Body of pancreas (tissue), 4 donors: ENCODE measurements around the gene TUFM. TPM values are rescaled to one million over a fixed set of nuclear protein-coding genes. Genes with fewer than 3 reads are reported as not detected.

Experiments used
- ATAC-seq: fragments of 150-250 bp; one replicate; pipeline ENCODE4 v1.9.1; 2016
- DNase-seq, 4 donors: peaks; one replicate each; pipeline ENCODE4 v3.0.0-alpha.2; 2019
- H3K27ac ChIP-seq, 4 donors: fragments of 200-600 bp; sonication (generic); 1 replicate in 3 of 4; 2 replicates in 1 of 4; pipeline versions ENCODE4 v1.5.1 to v1.6.1; 2016 to 2019; ENCODE audit warnings: mild to moderate bottlenecking in 1 of 4, mixed read lengths in 1 of 4, moderate library complexity in 1 of 4
- H3K27me3 ChIP-seq, 2 donors: fragments of 200-600 bp; sonication (generic); one replicate each; pipeline ENCODE4 v1.6.0; 2016; ENCODE audit warnings: mild to moderate bottlenecking in 1 of 2
- H3K36me3 ChIP-seq, 2 donors: fragments of 200-600 bp; sonication (generic); replicated peaks in 1 of 2; 2 replicates each; pipeline ENCODE4 v1.5.1; 2016; ENCODE audit warnings: low read depth in 2 of 2; ENCODE audit not compliant: insufficient read depth in 1 of 2
- H3K4me1 ChIP-seq: fragments of 200-600 bp; sonication (generic); one replicate; pipeline ENCODE4 v1.6.0; 2016
- H3K4me3 ChIP-seq, 2 donors: fragments of 200-600 bp; sonication (generic); 1 replicate in 1 of 2; 2 replicates in 1 of 2; pipeline ENCODE4 v1.5.1; 2016 to 2019
- H3K9me3 ChIP-seq, 3 donors: fragments of 200-600 bp; sonication (generic); 1 replicate in 2 of 3; 2 replicates in 1 of 3; pipeline ENCODE4 v1.5.1; 2016
- CTCF ChIP-seq, 7 experiments: fragments of 450-650 bp in 4 of 7; fragments of 200-600 bp in 3 of 7; sonication (generic) in 3 of 7; IDR thresholded peaks; one replicate each; pipeline ENCODE4 v1.5.1; 2016 to 2019; ENCODE audit warnings: antibody characterized with exemption in 7 of 7
- POLR2A ChIP-seq, 3 donors: fragments of 450-650 bp; IDR thresholded peaks; one replicate each; pipeline ENCODE4 v1.6.1; 2016; ENCODE audit warnings: antibody characterized with exemption in 3 of 3, mild to moderate bottlenecking in 2 of 3
- WGBS, 2 donors: methylation state at CpG; one replicate each; pipeline ENCODE4 v1.1.5; 2017; 5-methylcytosine and 5-hydroxymethylcytosine counted together
- intact Hi-C: fragments of 100-400 bp; cut with DNase I; formaldehyde crosslinking; loops from one replicate; pipeline ENCODE4 v1.15.1; 2023
- total RNA-seq, 2 donors: library from RNA; depleted of rRNA; stranded (reverse); fragments of >200 nt; gene quantifications; one replicate each; pipeline ENCODE4 v1.1.0, GENCODE V29; 2016

Gene TUFM
- total RNA-seq, 2 donors from 2014 or later: 93.4 to 103 TPM

DNA sequence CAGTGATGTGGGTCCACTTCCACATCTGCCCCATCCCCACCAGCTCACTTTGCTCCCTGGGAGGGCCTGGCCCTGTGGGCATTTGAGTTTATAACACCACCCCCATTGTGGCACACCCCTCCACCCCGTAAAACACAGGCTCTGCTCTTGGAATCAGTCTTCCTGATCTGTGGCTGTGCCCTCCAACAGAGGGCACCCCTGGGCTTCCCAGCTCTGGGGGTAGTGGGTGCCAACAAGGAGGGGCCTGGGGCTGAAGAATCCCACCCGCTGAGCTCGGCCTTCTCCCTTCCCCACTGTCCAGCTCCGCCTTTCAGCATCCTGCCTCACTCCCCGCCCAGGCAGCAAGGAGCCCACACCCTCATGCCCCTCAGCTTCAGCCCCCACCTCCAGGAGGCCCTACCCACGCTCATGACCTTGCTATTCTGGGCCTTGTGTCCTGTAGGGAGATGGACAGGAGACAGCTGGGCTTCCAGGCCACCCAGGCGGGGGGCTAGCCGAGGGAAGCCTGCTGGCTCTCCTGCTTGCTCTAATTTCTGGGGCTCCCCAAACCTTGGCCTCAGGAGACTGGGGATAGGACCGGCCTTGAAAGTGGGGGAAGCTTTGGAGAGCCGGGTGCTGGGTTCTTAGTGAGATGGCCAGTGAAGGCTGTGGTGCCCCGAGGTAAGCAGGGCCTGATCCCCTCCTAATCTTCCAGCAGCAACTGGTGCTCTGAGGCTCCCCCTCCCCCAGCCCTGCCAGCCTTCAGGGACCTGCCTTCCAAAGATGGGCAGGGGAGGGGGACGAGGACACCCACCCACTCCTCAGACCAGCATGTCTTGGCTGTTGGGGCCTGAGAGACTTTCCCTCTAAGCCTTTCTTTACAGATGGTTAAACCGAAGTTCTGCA is 29.2 kb upstream of the TUFM start:
- TF ChIP-seq CTCF (IDR thresholded peaks at IDR 0.05) (no peak), POLR2A (IDR thresholded peaks at IDR 0.05) (no peak)
- WGBS, 2 donors: 58 to 61% methylated on average over 9 to 13 of the region's 13 CpGs

DNA sequence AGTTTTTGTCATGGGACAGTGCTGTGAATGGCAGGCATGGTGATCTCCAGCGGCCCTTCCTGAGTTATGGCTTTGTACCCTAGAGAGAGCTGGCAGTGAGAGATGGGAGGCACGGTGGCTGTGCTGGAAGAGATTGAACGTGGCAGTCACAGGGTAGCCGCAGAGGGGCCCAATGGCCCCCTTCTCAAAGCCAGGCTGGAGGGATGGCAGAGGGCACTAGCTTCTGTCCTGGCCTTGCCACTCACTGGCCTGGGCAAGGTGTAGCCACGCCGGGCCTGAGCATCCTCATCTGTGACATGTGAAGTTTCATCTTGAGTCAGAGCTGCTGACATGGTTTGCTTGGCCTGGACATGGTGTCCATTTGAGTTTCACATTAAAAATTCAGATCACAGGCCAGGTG is 28.3 kb upstream of the TUFM start:
- intact Hi-C loops: loop anchor here (10.0 kb wide), 1 partner anchor 60 kb away; the partner anchor contains the start of gene CD19
- ATAC-seq: no peak
- Histone ChIP-seq H3K27ac (no peak overlapping the region), H3K4me1 (peaks cover 4% of the 10 kb centered on the region), H3K36me3 (peaks cover 8 to 9% of the 10 kb centered on the region in 2 donors), H3K4me3 (no peak overlapping the region), H3K9me3 (no peaks in the 10 kb centered on the region), H3K27me3 (no peaks in the 10 kb centered on the region)
- no peak for DNase-seq
- 96% methylated on average over 6 of the region's 6 CpGs; no CpG with 5 or more reads in 1 of the 2 donors for WGBS, 2 donors
- no peak for TF ChIP-seq CTCF (IDR thresholded peaks at IDR 0.05)

More for the DNA sequence above, 29.2 kb upstream of the TUFM start:
- intact Hi-C loops: loop anchor here (10.0 kb wide), 1 partner anchor 59 kb away; the partner anchor contains the start of gene CD19
- no peak for DNase-seq
- Histone ChIP-seq H3K36me3 (no peaks in the 10 kb centered on the region), H3K9me3 (no peaks in the 10 kb centered on the region), H3K4me3 (no peak overlapping the region), H3K27me3 (no peaks in the 10 kb centered on the region), H3K4me1 (peaks cover 11% of the 10 kb centered on the region), H3K27ac (no peak overlapping the region)
- no peak for ATAC-seq

DNA sequence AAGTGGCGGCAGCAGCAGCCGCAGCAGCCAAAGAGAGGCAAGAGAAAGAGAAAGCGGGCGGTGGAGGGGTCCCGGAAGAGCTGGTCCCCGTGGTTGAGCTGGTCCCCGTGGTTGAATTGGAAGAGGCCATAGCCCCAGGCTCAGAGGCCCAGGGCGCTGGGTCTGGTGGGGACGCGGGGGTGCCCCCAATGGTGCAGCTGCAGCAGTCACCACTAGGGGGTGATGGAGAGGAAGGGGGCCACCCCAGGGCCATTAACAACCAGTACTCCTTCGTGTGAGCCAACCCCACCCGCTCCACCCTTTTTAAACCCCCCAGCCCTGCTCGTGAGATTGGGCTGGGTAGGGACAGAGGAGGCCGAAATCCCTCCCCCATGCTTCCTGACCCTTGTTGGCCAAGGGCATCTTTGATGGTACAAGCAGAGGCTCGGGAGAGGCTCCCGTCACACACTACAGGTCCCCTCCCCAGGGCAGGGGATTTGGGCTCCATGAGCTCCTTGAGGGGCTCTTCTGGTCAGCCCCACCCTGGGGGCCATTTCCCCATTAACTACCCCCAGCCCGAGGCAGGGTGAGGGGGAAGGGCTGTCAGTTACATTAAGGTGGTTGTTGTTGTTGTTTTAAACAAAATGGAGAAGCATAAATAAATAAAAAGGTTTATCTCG is 27.5 kb upstream of the TUFM start:
- ATAC-seq (peak; percentile 38), DNase-seq (peak in 2 of 4 donors; percentile 35 to 36)
- Histone ChIP-seq H3K9me3 (no peaks in the 10 kb centered on the region), H3K36me3 (peaks cover 13 to 14% of the 10 kb centered on the region in 2 donors), H3K4me1 (no peaks in the 10 kb centered on the region), H3K4me3 (no peak overlapping the region), H3K27ac (no peak overlapping the region), H3K27me3 (no peaks in the 10 kb centered on the region)
- intact Hi-C loops: loop anchor here (10.0 kb wide), 1 partner anchor 61 kb away; the partner anchor contains the start of gene CD19
- WGBS, 2 donors: 80 to 83% methylated on average over 17 to 18 of the region's 18 CpGs
- TF ChIP-seq CTCF (IDR thresholded peaks at IDR 0.05): peak in 6 of 7 experiments; percentile 41 to 62 (median 56)
- TF ChIP-seq POLR2A (IDR thresholded peaks at IDR 0.05): no peak

DNA sequence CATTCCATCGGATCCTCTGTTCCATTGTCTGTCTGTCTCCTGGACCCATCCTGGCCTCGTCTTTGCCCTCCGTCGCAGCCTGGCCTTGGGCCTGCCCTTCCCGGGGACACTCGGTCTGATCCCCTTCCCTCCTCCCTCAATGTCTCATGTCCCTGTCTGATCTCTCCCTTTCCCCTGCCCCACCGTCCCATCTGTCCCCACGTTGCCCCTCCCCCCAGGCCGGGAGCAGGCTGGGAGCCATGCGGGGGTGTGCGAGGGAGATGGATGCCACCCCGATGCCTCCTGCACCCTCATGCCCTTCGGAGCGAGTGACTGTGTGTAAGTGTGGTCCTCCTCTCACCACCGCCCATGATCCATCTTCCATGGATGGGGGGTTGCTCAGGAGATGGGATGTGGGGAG is 26.8 kb upstream of the TUFM start:
- H3K9me3 ChIP-seq: no peaks in the 10 kb centered on the region
- WGBS, 2 donors: 90 to 91% methylated on average over 15 of the region's 15 CpGs
- H3K4me3 ChIP-seq: no peak overlapping the region
- intact Hi-C loops: loop anchor here (10.0 kb wide), 1 partner anchor 62 kb away; the partner anchor contains the start of gene CD19
- no peaks in the 10 kb centered on the region for H3K27me3 ChIP-seq
- H3K36me3 ChIP-seq: peaks cover 15 to 17% of the 10 kb centered on the region in 2 donors
- H3K4me1 ChIP-seq: no peaks in the 10 kb centered on the region
- DNase-seq (no peak), ATAC-seq (no peak)
- H3K27ac ChIP-seq: no peak overlapping the region
- no peak for TF ChIP-seq POLR2A (IDR thresholded peaks at IDR 0.05)
- TF ChIP-seq CTCF (IDR thresholded peaks at IDR 0.05): no peak
